Vagina (tissue), 2 donors: ENCODE data around the gene PTOV1. TPM values are rescaled to one million over a fixed set of nuclear protein-coding genes. Genes with fewer than 3 reads are reported as not detected.

Experiments used
- DNase-seq, 2 donors: peaks; one replicate each; pipeline ENCODE4 v3.0.0-alpha.2; 2017; ENCODE audit errors: extremely low spot score in 2 of 2
- H3K27ac ChIP-seq: fragments of 200-600 bp; sonication (generic); one replicate; pipeline ENCODE4 v1.5.1; 2019
- H3K27me3 ChIP-seq: fragments of 200-600 bp; sonication (generic); one replicate; pipeline ENCODE4 v1.5.1; 2019
- H3K36me3 ChIP-seq, 2 donors: fragments of 200-600 bp; sonication (generic); one replicate each; pipeline ENCODE4 v1.5.1; 2017 to 2019
- H3K4me1 ChIP-seq: fragments of 200-600 bp; sonication (generic); one replicate; pipeline ENCODE4 v1.5.1; 2019
- H3K4me3 ChIP-seq, 2 donors: fragments of 200-600 bp; sonication (generic); 1 replicate in 1 of 2; 2 replicates in 1 of 2; pipeline ENCODE4 v1.5.1; 2016 to 2019
- H3K9me3 ChIP-seq: fragments of 200-600 bp; sonication (generic); one replicate; pipeline ENCODE4 v1.5.1; 2019
- CTCF ChIP-seq, 3 experiments: fragments of 450-650 bp in 2 of 3; fragments of 200-600 bp in 1 of 3; sonication (generic) in 1 of 3; IDR thresholded peaks; one replicate each; pipeline ENCODE4 v1.5.1; 2017 to 2019; ENCODE audit warnings: antibody characterized with exemption in 3 of 3, mild to moderate bottlenecking in 2 of 3, moderate library complexity in 2 of 3
- POLR2A ChIP-seq, 2 donors: fragments of 450-650 bp; IDR thresholded peaks; one replicate each; pipeline ENCODE4 v1.6.1; 2017; ENCODE audit warnings: antibody characterized with exemption in 2 of 2, mild to moderate bottlenecking in 2 of 2, moderate library complexity in 2 of 2
- POLR2AphosphoS5 ChIP-seq, 2 donors: sonication (generic); formaldehyde crosslinking; IDR thresholded peaks; one replicate each; pipeline ENCODE4 v1.9.0; 2017; ENCODE audit warnings: antibody characterized with exemption in 2 of 2, mild to moderate bottlenecking in 2 of 2, low read depth in 1 of 2; ENCODE audit not compliant: insufficient read depth in 1 of 2
- intact Hi-C: fragments of 100-400 bp; cut with DNase I; formaldehyde crosslinking; loops from one replicate; pipeline ENCODE4 v1.15.1; 2023
- total RNA-seq: library from RNA; depleted of rRNA; stranded (reverse); fragments of >200 nt; gene quantifications from one replicate; pipeline ENCODE4 v1.2.3, GENCODE V29; 2016

Gene PTOV1
- total RNA-seq, 1 donor from 2014 or later: 109 TPM

- H3K36me3 ChIP-seq: peaks cover 0 to 59% of the 10 kb centered on the region in 2 donors
These were observed 47.5 kb upstream of the PTOV1 start for GRCh38 chr19:49803529-49803856.

GRCh38 chr19:49805822-49806619 is 44.9 kb upstream of the PTOV1 start:
- intact Hi-C loops: loop anchor here (5.0 kb wide), 1 partner anchor 39 kb away; the partner anchor contains the start of gene AP2A1
- H3K36me3 ChIP-seq: peaks cover 0 to 35% of the 10 kb centered on the region in 2 donors

More at GRCh38 chr19:49803529-49803856, 47.5 kb upstream of the PTOV1 start:
- Histone ChIP-seq H3K4me1 (peaks cover 19% of the 10 kb centered on the region), H3K4me3 (no peak overlapping the region), H3K27me3 (no peaks in the 10 kb centered on the region), H3K9me3 (no peaks in the 10 kb centered on the region), H3K27ac (no peak overlapping the region)
- DNase-seq: no peak
- intact Hi-C loops: no loop called here
- TF ChIP-seq POLR2AphosphoS5 (IDR thresholded peaks at IDR 0.05; ENCODE audit: insufficient read depth in 1 of 2, low read depth in 1 of 2): no peak
- TF ChIP-seq CTCF (IDR thresholded peaks at IDR 0.05): no peak
- no peak for TF ChIP-seq POLR2A (IDR thresholded peaks at IDR 0.05)

GRCh38 chr19:49806620-49806959 is 44.4 kb upstream of the PTOV1 start:
- intact Hi-C loops: loop anchor here (5.0 kb wide), 1 partner anchor 39 kb away; the partner anchor contains the start of gene AP2A1
- DNase-seq: no peak
- Histone ChIP-seq H3K9me3 (no peaks in the 10 kb centered on the region), H3K4me1 (peaks cover 31% of the 10 kb centered on the region), H3K4me3 (no peak overlapping the region), H3K27ac (no peak overlapping the region), H3K27me3 (no peaks in the 10 kb centered on the region), H3K36me3 (peaks cover 0 to 30% of the 10 kb centered on the region in 2 donors)
- no peak for TF ChIP-seq CTCF (IDR thresholded peaks at IDR 0.05)
- no peak for TF ChIP-seq POLR2AphosphoS5 (IDR thresholded peaks at IDR 0.05; ENCODE audit: insufficient read depth in 1 of 2, low read depth in 1 of 2)
- TF ChIP-seq POLR2A (IDR thresholded peaks at IDR 0.05): no peak

More at GRCh38 chr19:49805822-49806619, 44.9 kb upstream of the PTOV1 start:
- no peak for DNase-seq
- no peak overlapping the region for H3K4me3 ChIP-seq
- no peaks in the 10 kb centered on the region for H3K9me3 ChIP-seq
- TF ChIP-seq CTCF (IDR thresholded peaks at IDR 0.05) (no peak), POLR2AphosphoS5 (IDR thresholded peaks at IDR 0.05; ENCODE audit: insufficient read depth in 1 of 2, low read depth in 1 of 2) (no peak), POLR2A (IDR thresholded peaks at IDR 0.05) (no peak)
- H3K27me3 ChIP-seq: no peaks in the 10 kb centered on the region
- no peak overlapping the region for H3K27ac ChIP-seq
- peaks cover 35% of the 10 kb centered on the region for H3K4me1 ChIP-seq

GRCh38 chr19:49807058-49807903 is 43.7 kb upstream of the PTOV1 start:
- intact Hi-C loops: loop anchor here (5.0 kb wide), 1 partner anchor 40 kb away; the partner anchor contains the start of gene AP2A1
- Histone ChIP-seq H3K36me3 (peaks cover 0 to 30% of the 10 kb centered on the region in 2 donors), H3K9me3 (no peaks in the 10 kb centered on the region), H3K4me3 (no peak overlapping the region), H3K27ac (no peak overlapping the region), H3K27me3 (no peaks in the 10 kb centered on the region), H3K4me1 (peaks cover 27% of the 10 kb centered on the region)
- DNase-seq: no peak
- no peak for TF ChIP-seq POLR2A (IDR thresholded peaks at IDR 0.05)
- TF ChIP-seq CTCF (IDR thresholded peaks at IDR 0.05): no peak
- no peak for TF ChIP-seq POLR2AphosphoS5 (IDR thresholded peaks at IDR 0.05; ENCODE audit: insufficient read depth in 1 of 2, low read depth in 1 of 2)
